HepG2 (cell line): ENCODE results near the gene PLCB1. TPM values are rescaled to one million over a fixed set of nuclear protein-coding genes. Genes with fewer than 3 reads are reported as not detected.

Source experiments
- ARID3A ChIP-seq: IDR thresholded peaks from 2 replicates; pipeline ENCODE4 v1.6.1; 2012; ENCODE audit warnings: low read depth, low read length, improper control_type of control experiment
- CEBPB ChIP-seq: IDR thresholded peaks from 2 replicates; pipeline ENCODE4 v1.6.1; 2011; ENCODE audit warnings: low read depth, low read length, improper control_type of control experiment, borderline replicate concordance
- DZIP1 ChIP-seq: sonication (generic); formaldehyde crosslinking; IDR thresholded peaks from 2 replicates; pipeline ENCODE4 v1.5.0; 2020; ENCODE audit warnings: mild to moderate bottlenecking, missing genetic modification reagents
- GFI1 ChIP-seq: sonication (generic); formaldehyde crosslinking; IDR thresholded peaks from 2 replicates; pipeline ENCODE4 v1.5.0; 2020; ENCODE audit warnings: missing genetic modification reagents, mild to moderate bottlenecking, borderline replicate concordance
- MED1 ChIP-seq: sonication (generic); formaldehyde crosslinking; IDR thresholded peaks from 2 replicates; pipeline ENCODE4 v1.4.0; 2020; ENCODE audit warnings: missing genetic modification reagents
- PAXIP1 ChIP-seq: sonication (generic); formaldehyde crosslinking; conservative IDR thresholded peaks from 2 replicates; pipeline ENCODE4 v1.4.0; 2020; ENCODE audit warnings: mild to moderate bottlenecking, missing genetic modification reagents, moderate library complexity
- PHF8 ChIP-seq: sonication (generic); formaldehyde crosslinking; IDR thresholded peaks from 2 replicates; pipeline ENCODE4 v1.5.0; 2020; ENCODE audit warnings: missing genetic modification reagents
- POGZ ChIP-seq: sonication (generic); formaldehyde crosslinking; IDR thresholded peaks from 2 replicates; pipeline ENCODE4 v1.4.0; 2020; ENCODE audit warnings: mild to moderate bottlenecking, missing genetic modification reagents
- POLR2AphosphoS2 ChIP-seq: IDR thresholded peaks from 2 replicates; pipeline ENCODE4 v1.6.1; 2011; ENCODE audit warnings: low read depth, low read length, improper control_type of control experiment
- RAD51 ChIP-seq: fragments of 450-650 bp; IDR thresholded peaks from 2 replicates; pipeline ENCODE4 v1.6.1; 2016; ENCODE audit warnings: borderline replicate concordance
- RCOR2 ChIP-seq: IDR thresholded peaks from 2 replicates; pipeline ENCODE4 v1.6.1; 2016; ENCODE audit warnings: missing biosample characterization, missing genetic modification reagents
- SOX6 ChIP-seq, 2 experiments: fragments of 450-650 bp in 1 of 2; sonication (generic) in 1 of 2; formaldehyde crosslinking in 1 of 2; IDR thresholded peaks; 2 replicates each; pipeline versions ENCODE4 v1.4.0 to v1.6.1; 2017 to 2020; ENCODE audit warnings: antibody characterized with exemption in 1 of 2, mild to moderate bottlenecking in 1 of 2, missing genetic modification reagents in 1 of 2
- ZBTB7A ChIP-seq: sonication (generic); formaldehyde crosslinking; IDR thresholded peaks from 2 replicates; pipeline ENCODE4 v1.8.0; 2022; ENCODE audit warnings: mild to moderate bottlenecking, missing genetic modification reagents
- ZC3H13 ChIP-seq: sonication (generic); formaldehyde crosslinking; IDR thresholded peaks from 2 replicates; pipeline ENCODE4 v1.8.1; 2023; ENCODE audit warnings: mild to moderate bottlenecking, missing genetic modification reagents, moderate library complexity
- ZFP90 ChIP-seq: sonication (generic); formaldehyde crosslinking; IDR thresholded peaks from 2 replicates; pipeline ENCODE4 v1.8.0; 2022; ENCODE audit warnings: missing genetic modification reagents, mild to moderate bottlenecking, inconsistent platforms, borderline replicate concordance
- ZNF3 ChIP-seq: IDR thresholded peaks from 2 replicates; pipeline ENCODE4 v1.7.0; 2017; ENCODE audit warnings: inconsistent platforms
- ZNF629 ChIP-seq: sonication (generic); formaldehyde crosslinking; conservative IDR thresholded peaks from 2 replicates; pipeline ENCODE4 v1.5.0; 2020; ENCODE audit warnings: missing genetic modification reagents
- ZNF710 ChIP-seq: sonication (generic); formaldehyde crosslinking; IDR thresholded peaks from 2 replicates; pipeline ENCODE4 v1.5.0; 2020; ENCODE audit warnings: mild to moderate bottlenecking, missing genetic modification reagents, borderline replicate concordance
- ZNF720 ChIP-seq: sonication (generic); formaldehyde crosslinking; IDR thresholded peaks from 2 replicates; pipeline ENCODE4 v1.4.0; 2020; ENCODE audit warnings: missing genetic modification reagents
- polyA plus RNA-seq, 8 experiments: library from polyadenylated mRNA; depleted of rRNA in 3 of 8; stranded (reverse) in 7 of 8; unstranded in 1 of 8; fragments of >200 nt; fragmentation: Illumina TruSeq in 4 of 8; extraction: Trizol in 4 of 8; gene quantifications; 2 replicates each; pipeline versions ENCODE4 v1.2.1 to v1.2.3, GENCODE V29; 2011 to 2016; ENCODE audit warnings: low read depth in 4 of 8, missing spikeins in 1 of 8, mixed read lengths in 1 of 8; ENCODE audit not compliant: insufficient read depth in 1 of 8
- total RNA-seq, 5 experiments: library from RNA; depleted of rRNA; stranded (reverse); fragments of >200 nt; fragmentation: Illumina TruSeq; extraction: Trizol; gene quantifications; 2 replicates each; pipeline ENCODE4 v1.2.3, GENCODE V29; 2016; ENCODE audit warnings: low read depth in 1 of 5

PLCB1 gene
- total and polyA plus RNA-seq, 2 of the 13 experiments (the other 11 are each of a cell fraction or from before 2014, with no cell fraction given): 42.4 to 55.9 TPM

GRCh38 chr20:8255945-8256632 is 124.0 kb downstream of the PLCB1 start (continued):
- TF ChIP-seq PAXIP1 (CRISPR knock-in tag) (peak; percentile 37; the same call in 1 of the 2 replicates), POLR2AphosphoS2 (no peak), RCOR2 (peak; percentile 81), DZIP1 (CRISPR knock-in tag) (no peak), ZC3H13 (CRISPR knock-in tag) (no peak), ZFP90 (no peak), ZNF3 (CRISPR knock-in tag) (no peak), ZBTB7A (CRISPR knock-in tag) (no peak), ARID3A (0 out of 2 replicates have a peak, but pooled peaks have one; percentile 25), GFI1 (CRISPR knock-in tag) (peak; percentile 84), CEBPB (no peak), POGZ (peak; percentile 89), ZNF720 (no peak), SOX6 (IDR thresholded peaks at IDR 0.05) (no peak), SOX6 (CRISPR knock-in tag; IDR thresholded peaks at IDR 0.05) (peak; percentile 71; the same call in 1 of the 2 replicates), RAD51 (no peak), MED1 (CRISPR knock-in tag) (peak; percentile 43; the same call in 1 of the 2 replicates), ZNF629 (CRISPR knock-in tag) (peak; percentile 77), ZNF710 (CRISPR knock-in tag) (no peak), PHF8 (CRISPR knock-in tag) (no peak)
